T47D (cell line): ENCODE results near the gene ENO1.
"Not testable (repeated sequence)": the region's sequence is repeated elsewhere in the genome, so short reads cannot be mapped to it uniquely, and the experiment has no call there.

Source experiments
- DNase-seq, 2 experiments: peaks; one replicate each; pipeline versions ENCODE4 v3.0.0 to v3.0.0-alpha.2; 2011 to 2012; ENCODE audit warnings: low read depth in 1 of 2, low spot score in 1 of 2
- JUND ChIP-seq: IDR thresholded peaks from 2 replicates; pipeline ENCODE4 v1.6.1; 2012; ENCODE audit warnings: low read depth
- in situ Hi-C: cut with HindIII; loops from 2 replicates; pipeline ENCODE4 v1.10.0; 2016; ENCODE audit warnings: low sequenced_read_pairs, low pct_unique_long_range_greater_than_20kb

Gene ENO1

DNA sequence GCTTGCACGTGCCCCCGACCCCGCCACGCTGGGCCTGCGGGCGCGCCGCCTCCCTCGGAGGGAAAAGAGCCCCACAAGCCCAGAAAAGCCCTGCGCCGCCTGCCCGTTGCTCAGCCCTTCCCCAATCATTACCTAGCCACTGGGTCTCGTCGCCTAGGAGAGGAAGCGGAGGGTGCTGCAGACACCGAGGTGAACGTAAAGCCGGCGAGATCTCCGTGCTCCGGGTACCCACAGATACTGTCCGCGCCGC is at the start of gene ENO1:
ENO1 (minus strand) TSS at position 239 of the 250 bp plus-strand sequence. CDS start 3,778 bp downstream, outside the sequence.
- no peak for TF ChIP-seq JUND
- in situ Hi-C loops, result no loop called here
- no peak for DNase-seq

DNA sequence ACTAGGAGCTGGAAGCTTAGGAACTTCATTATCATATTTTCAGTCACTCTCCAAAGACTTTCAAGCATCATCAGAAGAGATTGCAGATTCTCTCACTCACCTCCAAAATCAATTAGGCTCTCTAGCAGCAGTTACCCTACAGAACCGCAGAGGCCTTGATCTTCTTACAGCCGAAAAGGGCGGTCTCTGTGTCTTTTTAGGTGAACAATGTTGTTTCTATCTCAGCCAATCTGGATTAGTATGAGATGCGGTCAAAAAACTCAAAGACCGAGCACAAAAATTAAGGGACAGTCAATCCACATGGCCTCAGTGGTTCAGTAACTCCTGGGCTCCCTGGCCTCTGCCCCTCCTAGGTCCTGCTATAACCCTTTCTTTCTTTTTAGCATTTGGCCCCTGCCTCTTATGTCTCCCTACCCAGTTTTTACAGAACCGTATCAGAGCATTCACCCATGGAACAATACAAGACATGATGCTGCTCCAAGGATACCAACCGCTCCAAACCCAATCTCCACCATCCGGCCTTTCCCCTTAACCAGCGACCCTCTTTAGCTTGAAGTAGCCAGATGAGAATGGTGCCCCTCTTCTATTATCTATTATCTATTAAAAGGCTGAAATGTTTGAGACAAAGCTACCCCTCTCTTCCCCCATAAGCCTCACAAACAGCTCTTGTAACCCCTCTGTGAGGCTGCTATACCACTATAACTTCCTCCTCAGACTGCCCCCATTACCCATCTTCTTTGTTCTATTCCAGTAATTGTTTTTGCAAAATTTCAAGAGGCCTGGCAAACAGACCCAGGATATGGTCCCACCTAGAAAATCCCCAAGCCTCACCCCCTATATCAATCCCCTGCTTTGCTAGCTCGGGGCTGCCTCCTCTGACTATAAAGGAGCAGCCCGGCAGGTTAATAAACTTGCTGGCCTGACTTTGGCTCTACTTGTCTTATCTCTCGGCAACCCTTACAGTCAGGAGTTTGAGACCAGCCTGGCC is 48.5 kb upstream of the ENO1 start:
- TF ChIP-seq JUND, result no peak
- DNase-seq, result no peak
- in situ Hi-C loops, result no loop called here

DNA sequence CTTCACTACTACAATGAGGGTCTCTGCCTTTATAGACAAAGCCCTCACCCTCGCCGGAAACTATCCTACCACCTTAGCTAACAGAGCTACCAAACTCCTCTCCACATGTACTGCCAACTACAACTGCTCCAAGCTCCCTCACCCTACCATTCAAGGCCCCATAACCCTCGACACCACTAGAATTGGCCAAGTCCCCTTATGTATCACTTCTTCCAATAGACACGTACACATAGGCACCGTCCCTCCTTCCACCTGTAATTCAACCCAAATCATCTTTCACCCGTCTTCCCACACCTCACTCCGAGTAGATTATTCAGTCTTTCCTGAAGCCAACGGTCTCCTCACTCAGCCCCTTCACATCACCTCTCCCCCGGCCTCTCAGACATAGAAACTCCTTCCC is 47.5 kb upstream of the ENO1 start:
- in situ Hi-C loops, result no loop called here
- DNase-seq, result no peak
- no peak for TF ChIP-seq JUND

DNA sequence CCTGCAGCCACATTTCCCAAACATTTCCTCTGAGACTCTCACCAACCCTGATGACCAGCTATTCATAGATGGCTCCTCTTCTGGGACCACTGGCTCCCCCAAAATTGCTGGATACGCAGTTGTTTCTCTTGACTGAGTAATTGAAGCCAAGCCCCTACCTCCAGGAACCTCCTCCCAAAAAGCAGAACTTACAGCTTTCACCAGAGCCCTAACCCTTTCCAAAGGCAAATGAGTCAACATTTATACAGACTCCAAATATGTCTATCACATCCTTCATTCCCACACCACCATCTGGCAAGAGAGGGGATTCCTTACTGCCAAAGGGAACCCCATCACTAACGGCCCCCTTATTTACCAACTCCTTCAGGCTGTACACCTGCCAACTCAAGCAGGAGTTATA is 46.9 kb upstream of the ENO1 start:
- TF ChIP-seq JUND, result no peak
- in situ Hi-C loops, result no loop called here
- no peak for DNase-seq

DNA sequence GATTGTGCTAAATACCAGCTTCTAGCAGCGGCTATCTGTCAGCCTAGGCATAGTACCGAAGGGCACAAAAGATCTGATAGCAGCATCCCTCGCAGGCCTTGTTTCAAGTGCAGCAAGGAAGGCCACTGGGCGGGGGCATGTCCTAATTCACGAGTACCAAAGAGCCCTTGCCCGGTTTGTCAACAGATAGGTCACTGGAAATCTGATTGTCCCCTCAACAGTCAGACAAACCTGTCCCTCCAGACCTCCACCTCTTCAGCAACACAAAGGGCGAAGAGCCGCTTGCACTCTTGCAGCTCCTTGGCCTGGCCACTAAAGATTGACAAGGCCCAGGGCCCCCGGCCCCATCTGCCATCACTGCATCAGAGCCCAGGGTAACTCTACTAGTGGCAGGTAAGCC is 44.5 kb upstream of the ENO1 start:
- in situ Hi-C loops, result no loop called here
- no peak for TF ChIP-seq JUND
- DNase-seq, result no peak

DNA sequence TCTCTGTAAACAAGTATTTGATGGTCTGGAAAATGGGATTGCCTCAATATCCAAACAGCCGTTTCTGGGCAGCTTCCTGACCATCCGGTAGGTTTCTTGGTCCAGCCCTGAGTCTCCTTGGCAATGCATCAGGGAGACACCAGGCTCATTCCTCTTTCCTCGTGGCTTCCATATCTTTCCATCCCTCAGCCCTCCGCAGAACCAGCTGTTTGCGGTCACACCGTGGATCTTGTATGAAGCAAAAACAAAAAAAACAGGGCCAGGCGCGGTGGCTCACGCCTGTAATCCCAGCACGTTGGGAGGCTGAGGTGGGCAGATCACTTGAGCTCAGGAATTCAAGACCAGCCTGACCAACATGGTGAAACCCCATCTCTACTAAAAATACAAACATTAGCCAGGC is 39.0 kb upstream of the ENO1 start:
- not testable (repeated sequence) for DNase-seq

DNA sequence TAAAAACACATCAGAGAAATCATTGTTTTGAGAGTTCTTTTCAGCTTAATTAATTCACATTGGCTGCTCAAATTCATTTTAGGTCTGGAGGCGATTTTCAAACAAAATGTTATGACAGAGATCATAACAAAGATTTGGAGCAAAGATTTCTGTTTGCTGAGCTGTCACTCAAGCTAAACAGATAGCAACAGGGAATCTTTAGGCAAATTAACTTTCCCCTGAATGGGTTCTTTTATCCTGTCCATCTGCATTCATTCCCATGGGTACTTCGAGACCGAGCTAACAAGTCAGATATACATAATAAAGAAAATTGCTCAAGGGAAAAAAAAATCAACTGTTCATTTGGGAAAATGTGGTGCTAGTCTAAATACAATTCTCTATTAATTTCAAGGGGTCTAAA is 37.0 kb upstream of the ENO1 start:
- peak in 1 of 2 experiments; percentile 61 for DNase-seq
- TF ChIP-seq JUND, result no peak; the same call in 1 of the 2 replicates
- in situ Hi-C loops, result no loop called here

More for the DNA sequence above, 39.0 kb upstream of the ENO1 start:
- in situ Hi-C loops, result not testable (repeated sequence)

DNA sequence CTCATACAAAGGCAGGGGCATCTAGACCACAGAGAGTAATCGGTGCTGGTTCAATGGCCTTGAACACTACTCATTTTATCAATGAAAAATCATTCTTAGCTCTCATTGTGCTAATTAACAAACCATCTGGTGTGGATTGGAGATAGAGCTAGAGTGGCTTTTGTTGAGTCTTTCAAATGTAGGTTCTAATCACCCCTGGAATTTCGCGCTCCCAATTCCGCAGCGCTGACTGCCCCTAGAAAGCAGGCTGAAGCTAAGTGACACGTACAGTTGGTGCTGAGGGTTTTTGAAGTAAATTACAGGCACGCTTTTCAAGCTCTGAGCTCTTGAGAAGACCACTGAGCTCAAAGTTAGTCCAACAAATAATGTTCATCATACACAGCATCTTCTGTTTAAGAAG is 36.0 kb upstream of the ENO1 start:
- DNase-seq, result no peak
- TF ChIP-seq JUND, result no peak
- in situ Hi-C loops, result no loop called here

DNA sequence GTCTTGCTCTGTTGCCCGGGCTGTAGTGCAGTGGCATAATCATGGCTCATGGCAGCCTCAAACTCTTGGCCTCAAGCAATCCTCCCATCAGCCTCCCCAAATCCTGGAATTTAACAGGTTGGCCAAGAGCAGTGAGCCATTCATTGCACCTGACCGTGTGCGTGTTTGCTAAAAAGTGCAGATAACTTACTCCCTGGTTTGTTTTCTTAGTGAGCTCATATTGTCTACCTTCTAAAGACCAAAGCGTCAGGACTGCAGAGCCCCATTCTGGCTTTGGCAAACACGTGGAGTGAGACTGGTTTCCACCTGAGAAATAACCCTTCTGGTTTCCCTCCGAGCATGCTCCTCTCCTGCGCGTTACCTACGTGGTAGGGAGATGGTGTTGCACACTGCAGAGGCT is 35.0 kb upstream of the ENO1 start:
- DNase-seq, result peak; percentile 54 to 87
- TF ChIP-seq JUND, result peak; percentile 60
- in situ Hi-C loops, result no loop called here

DNA sequence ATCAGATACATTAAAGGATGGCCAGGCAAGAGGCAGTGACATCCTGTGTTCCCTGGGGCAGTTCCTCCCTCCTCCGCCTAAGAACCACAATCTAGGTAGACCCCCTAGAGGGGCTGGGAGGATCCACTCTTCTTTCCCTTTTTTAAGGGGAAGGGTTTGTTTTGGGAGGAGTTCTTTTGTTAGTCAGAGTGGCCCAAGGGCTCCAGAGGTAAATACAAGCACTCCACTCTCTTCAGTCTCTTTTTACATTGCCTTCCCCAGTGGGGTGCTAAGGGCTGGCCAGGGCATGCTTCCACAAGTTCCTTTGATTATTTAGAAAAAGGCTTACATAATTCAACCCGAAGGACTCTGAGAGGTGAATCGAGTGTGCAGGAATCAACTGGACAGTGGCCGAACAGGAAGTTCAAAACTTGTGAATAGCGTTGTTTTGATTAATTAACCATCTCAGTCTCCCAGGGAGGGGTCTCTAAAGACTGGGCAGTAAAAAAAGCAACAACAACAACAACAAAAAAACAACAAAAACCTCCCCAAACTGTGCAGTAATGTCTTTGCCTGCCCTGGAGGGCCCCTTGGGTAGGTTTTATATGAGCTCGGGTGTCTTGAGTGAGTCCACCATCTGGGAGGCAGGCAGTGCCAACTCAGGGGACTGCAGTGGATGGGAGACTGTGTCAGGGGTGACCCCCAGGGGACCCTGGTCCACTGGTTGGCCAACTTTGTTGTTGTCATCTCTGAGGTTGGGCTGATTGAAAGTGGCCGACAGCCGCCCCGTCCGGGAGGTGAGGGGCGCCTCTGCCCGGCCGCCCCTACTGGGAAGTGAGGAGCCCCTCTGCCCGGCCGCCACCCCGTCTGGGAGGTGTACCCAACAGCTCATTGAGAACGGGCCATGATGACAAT is 33.2 kb upstream of the ENO1 start:
- in situ Hi-C loops, result no loop called here
- DNase-seq, result no peak
- no peak for TF ChIP-seq JUND

DNA sequence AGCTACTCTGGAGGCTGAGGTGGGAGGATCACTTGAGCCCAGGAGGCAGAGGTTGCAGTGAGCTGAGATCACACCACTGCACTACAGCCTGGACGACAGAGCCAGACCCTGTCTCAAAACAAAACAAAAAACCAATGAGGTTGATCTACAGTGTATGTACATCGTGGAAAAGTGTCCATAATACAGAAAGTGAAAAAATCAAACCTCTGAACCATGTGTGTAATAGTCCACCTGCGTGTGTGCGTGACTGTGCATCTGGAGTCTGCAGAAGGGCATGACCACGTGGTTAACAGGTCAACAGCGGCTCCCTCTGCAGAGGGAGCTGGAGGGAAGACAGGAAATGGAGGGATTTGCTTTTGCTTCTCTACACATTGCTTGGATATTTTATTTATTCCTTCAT is 32.4 kb upstream of the ENO1 start:
- no peak for DNase-seq
- TF ChIP-seq JUND, result no peak
- in situ Hi-C loops, result no loop called here

DNA sequence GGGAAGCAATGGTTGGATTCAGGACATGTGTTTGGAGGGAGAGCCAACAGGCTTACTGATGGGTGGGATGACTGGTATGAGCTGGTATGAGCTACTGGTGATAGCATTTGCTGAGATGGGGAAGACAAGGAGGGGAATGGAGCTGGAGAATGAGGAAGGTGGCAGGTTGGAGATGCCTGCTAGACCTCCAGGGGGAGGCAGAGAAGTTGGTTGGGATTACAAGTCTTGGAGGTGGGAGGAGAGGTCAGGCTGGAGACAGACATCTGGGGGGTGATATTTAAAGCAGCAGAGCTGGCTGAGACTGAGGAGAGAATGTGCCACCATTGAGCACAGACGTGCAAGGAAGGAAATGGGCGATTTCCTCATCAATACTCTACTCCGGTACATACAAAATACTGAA is 31.8 kb upstream of the ENO1 start:
- DNase-seq, result no peak
- TF ChIP-seq JUND, result no peak
- in situ Hi-C loops, result no loop called here
